ENCODE results near the gene PRKCE. TPM values are rescaled to one million over a fixed set of nuclear protein-coding genes. Genes with fewer than 3 reads are reported as not detected.

Gene PRKCE
- total and polyA plus RNA-seq, 2 of the 8 experiments (the other 6 are each of a cell fraction or from before 2014, with no cell fraction given), result 0.54 to 2.1 TPM

DNA sequence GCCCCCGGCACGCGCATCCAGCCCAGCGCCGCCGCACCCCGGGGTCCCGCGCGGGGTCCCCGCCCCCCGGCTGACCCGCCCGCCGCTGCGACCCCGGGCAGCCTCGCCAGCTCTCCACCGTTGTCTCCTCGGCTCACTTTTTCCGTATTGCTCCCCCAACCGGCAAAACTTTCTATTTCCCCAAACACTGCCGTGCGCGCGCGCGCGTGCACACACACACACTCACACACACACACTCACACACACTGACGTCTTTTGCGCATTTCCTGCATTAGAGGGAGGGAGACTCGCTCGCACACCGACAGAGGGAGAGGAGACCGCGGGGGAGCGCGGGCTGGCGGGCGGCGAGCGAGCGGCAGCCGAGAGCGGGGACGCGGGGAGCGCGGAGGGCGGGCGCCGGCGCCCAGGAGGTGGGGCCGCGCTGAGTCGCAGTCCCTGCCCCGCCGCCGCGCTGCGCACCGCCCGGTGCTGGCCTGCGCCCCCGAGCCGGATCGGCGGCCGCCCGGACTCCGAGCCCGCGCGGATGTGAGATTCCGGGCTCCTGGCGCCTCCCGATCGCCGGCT is 542 bp upstream of the PRKCE start (continued):
- TF ChIP-seq TBP (IDR thresholded peaks at IDR 0.05; ENCODE audit: low read depth, low read length) (no peak), CREB1 (IDR thresholded peaks at IDR 0.05) (peak; percentile 81), SIRT6 (IDR thresholded peaks at IDR 0.05; ENCODE audit: low read length) (no peak), RNF2 (IDR thresholded peaks at IDR 0.05; ENCODE audit: borderline replicate concordance, low read depth, low read length, missing control alignments, poor library complexity, severe bottlenecking) (no peak), CHD1 (IDR thresholded peaks at IDR 0.05; ENCODE audit: low read depth, low read length) (no peak), KDM5A (IDR thresholded peaks at IDR 0.05; ENCODE audit: low read length) (no peak), SUZ12 (IDR thresholded peaks at IDR 0.05; ENCODE audit: low read length) (no peak), SP2 (IDR thresholded peaks at IDR 0.05; ENCODE audit: low read length) (no peak), CBX5 (IDR thresholded peaks at IDR 0.05; ENCODE audit: low read depth, low read length) (no peak), KDM1A (IDR thresholded peaks at IDR 0.05; ENCODE audit: borderline replicate concordance, low read length) (no peak), YY1 (IDR thresholded peaks at IDR 0.05; ENCODE audit: low read depth, low read length) (no peak), TAF1 (IDR thresholded peaks at IDR 0.05; ENCODE audit: low read depth, low read length) (0 out of 2 replicates have a peak, but pooled peaks have one; percentile 28), BRCA1 (IDR thresholded peaks at IDR 0.05; ENCODE audit: low read depth, low read length) (no peak), PHF8 (conservative IDR thresholded peaks at IDR 0.05; ENCODE audit: low read depth, low read length) (peak; percentile 66), HDAC2 (IDR thresholded peaks at IDR 0.05; ENCODE audit: borderline replicate concordance in 1 of 2, low read depth in 2 of 2, low read length in 2 of 2) (0 out of 4 replicates have a peak, but pooled peaks of 1 of the 2 experiments have one; percentile 82), RBBP5 (IDR thresholded peaks at IDR 0.05; ENCODE audit: borderline replicate concordance, low read depth, low read length) (peak; percentile 92), RFX5 (IDR thresholded peaks at IDR 0.05; ENCODE audit: borderline replicate concordance, low read depth, low read length) (no peak)
- TF ChIP-seq, protein P1, sequence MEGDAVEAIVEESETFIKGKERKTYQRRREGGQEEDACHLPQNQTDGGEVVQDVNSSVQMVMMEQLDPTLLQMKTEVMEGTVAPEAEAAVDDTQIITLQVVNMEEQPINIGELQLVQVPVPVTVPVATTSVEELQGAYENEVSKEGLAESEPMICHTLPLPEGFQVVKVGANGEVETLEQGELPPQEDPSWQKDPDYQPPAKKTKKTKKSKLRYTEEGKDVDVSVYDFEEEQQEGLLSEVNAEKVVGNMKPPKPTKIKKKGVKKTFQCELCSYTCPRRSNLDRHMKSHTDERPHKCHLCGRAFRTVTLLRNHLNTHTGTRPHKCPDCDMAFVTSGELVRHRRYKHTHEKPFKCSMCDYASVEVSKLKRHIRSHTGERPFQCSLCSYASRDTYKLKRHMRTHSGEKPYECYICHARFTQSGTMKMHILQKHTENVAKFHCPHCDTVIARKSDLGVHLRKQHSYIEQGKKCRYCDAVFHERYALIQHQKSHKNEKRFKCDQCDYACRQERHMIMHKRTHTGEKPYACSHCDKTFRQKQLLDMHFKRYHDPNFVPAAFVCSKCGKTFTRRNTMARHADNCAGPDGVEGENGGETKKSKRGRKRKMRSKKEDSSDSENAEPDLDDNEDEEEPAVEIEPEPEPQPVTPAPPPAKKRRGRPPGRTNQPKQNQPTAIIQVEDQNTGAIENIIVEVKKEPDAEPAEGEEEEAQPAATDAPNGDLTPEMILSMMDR (IDR thresholded peaks at IDR 0.05; ENCODE audit: control extremely low read depth in 1 of 3, insufficient read depth in 1 of 3, low read depth in 1 of 3, low read length in 3 of 3), result peak in 1 of 3 experiments; percentile 36; a peak in 1 of 4 replicates
